Measurements from ENCODE around the gene MACO1. TPM values are rescaled to one million over a fixed set of nuclear protein-coding genes. Genes with fewer than 3 reads are reported as not detected.
A peak's percentile ranks its signal among the peaks of the same experiment; 100 is the strongest.

Gene MACO1
- total RNA-seq, 6 experiments from 2014 or later, result 13.7 to 15.1 (median 14.4) TPM

DNA sequence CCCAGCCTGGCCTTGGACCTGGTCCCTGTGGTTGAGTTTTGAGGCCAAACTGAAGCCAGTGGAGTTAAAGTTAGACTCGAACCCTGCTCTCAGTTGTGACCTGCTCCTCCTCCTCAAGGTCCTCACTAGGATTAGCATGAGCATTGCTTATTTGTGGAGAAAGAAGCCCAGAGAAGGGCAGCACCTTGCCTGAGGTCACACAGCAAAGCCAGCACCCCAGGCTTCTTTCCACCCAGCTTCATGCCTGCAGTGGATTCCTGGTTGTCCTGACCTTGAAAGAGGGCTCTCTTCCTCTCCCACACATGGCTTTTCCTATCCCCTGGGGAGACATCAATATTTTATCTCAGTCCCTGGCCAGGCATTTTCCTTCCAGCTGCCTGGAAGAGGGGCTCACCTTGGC lies 115.5 kb downstream of the MACO1 start:
- TF ChIP-seq, protein P1, sequence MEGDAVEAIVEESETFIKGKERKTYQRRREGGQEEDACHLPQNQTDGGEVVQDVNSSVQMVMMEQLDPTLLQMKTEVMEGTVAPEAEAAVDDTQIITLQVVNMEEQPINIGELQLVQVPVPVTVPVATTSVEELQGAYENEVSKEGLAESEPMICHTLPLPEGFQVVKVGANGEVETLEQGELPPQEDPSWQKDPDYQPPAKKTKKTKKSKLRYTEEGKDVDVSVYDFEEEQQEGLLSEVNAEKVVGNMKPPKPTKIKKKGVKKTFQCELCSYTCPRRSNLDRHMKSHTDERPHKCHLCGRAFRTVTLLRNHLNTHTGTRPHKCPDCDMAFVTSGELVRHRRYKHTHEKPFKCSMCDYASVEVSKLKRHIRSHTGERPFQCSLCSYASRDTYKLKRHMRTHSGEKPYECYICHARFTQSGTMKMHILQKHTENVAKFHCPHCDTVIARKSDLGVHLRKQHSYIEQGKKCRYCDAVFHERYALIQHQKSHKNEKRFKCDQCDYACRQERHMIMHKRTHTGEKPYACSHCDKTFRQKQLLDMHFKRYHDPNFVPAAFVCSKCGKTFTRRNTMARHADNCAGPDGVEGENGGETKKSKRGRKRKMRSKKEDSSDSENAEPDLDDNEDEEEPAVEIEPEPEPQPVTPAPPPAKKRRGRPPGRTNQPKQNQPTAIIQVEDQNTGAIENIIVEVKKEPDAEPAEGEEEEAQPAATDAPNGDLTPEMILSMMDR (IDR thresholded peaks at IDR 0.05), result no peak
- H3K4me1 Mint-ChIP-seq (ENCODE audit: low read depth), result peaks cover 33% of the 10 kb centered on the region
- H3K4me3 Mint-ChIP-seq, result no peak overlapping the region; the same call in 1 of the 2 replicates
- H3K27ac Mint-ChIP-seq, result no peak overlapping the region
- H3K9me3 Mint-ChIP-seq, result no peaks in the 10 kb centered on the region
- DNase-seq, result no peak
- no peaks in the 10 kb centered on the region; the same call in none of the 2 replicates for H3K27me3 Mint-ChIP-seq (ENCODE audit: insufficient read depth)
- H3K36me3 Mint-ChIP-seq (ENCODE audit: low read depth), result no peaks in the 10 kb centered on the region; the same call in 1 of the 2 replicates

DNA sequence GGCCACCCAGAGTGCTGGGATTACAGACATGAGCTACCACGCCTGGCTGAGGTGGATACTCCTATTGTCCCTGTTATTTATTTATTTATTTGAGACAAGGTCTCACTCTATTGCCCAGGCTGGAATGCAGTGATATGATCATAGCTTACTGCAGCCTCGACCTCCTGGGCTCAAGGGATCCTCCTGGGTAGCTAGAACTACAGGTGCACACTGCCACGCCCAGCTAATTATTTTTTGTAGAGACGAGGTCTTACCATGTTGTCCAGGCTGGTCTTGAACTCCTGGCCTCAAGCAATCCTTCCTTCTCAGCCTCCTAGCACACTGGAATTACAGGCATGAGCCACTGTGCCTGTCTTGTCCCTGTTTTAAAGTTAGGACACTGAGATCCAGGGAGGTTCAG lies 117.9 kb downstream of the MACO1 start:
- no peak overlapping the region for H3K27ac Mint-ChIP-seq
- TF ChIP-seq, protein P1 (IDR thresholded peaks at IDR 0.05), result no peak
- H3K9me3 Mint-ChIP-seq, result no peaks in the 10 kb centered on the region
- H3K4me1 Mint-ChIP-seq (ENCODE audit: low read depth), result peaks cover 33% of the 10 kb centered on the region
- no peak for DNase-seq
- no peaks in the 10 kb centered on the region; the same call in 1 of the 2 replicates for H3K36me3 Mint-ChIP-seq (ENCODE audit: low read depth)
- no peaks in the 10 kb centered on the region; the same call in none of the 2 replicates for H3K27me3 Mint-ChIP-seq (ENCODE audit: insufficient read depth)
- no peak overlapping the region for H3K4me3 Mint-ChIP-seq

DNA sequence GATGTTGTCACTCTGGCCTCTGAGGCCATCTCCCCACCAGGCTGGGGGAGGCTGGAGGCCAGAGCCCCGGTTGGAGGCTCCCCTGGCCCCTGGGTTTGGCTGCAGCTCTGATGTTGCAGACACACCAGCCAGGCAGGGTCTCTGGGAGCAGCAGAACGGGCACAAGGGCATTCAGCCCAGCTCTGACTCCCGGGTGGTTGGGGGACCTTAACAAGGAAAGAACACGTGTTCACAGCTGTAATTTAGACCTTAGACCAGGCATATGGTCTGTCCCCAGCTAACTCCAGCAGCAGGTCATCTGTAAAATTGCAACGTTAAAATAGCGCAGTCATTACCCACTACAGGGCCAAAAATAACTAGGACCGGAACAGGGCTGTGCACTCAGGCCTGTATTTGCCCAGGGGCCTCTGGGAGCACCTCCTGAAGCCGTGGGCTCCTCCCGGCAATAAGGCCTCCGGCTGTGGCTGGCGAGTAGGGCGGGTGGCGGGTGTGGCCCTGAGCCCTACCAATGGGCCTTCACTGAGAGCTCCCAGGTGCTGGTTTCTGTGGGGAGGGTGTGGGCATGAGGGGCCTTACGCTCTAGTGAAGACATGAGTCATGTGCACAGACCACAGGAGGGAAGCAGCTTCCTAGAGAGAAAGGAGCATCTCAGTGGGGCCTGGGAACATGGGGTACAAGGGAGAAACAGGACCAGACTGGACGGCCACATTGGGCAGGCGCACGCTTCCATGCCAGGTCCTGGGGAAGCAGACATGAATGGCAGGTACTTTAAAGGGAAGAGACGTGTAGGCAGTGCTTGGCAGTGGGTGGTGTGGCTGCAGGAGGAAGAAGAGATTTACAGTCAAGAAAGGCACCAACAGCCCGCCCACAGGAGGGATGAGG lies 118.8 kb downstream of the MACO1 start:
- peaks cover 31% of the 10 kb centered on the region for H3K4me1 Mint-ChIP-seq (ENCODE audit: low read depth)
- H3K4me3 Mint-ChIP-seq, result peak overlapping the region; percentile 10; the same call in 1 of the 2 replicates
- H3K27ac Mint-ChIP-seq, result peak overlapping the region; percentile 24
- no peak for DNase-seq
- no peaks in the 10 kb centered on the region; the same call in none of the 2 replicates for H3K27me3 Mint-ChIP-seq (ENCODE audit: insufficient read depth)
- no peaks in the 10 kb centered on the region; the same call in 1 of the 2 replicates for H3K36me3 Mint-ChIP-seq (ENCODE audit: low read depth)
- TF ChIP-seq, protein P1 (IDR thresholded peaks at IDR 0.05), result no peak
- H3K9me3 Mint-ChIP-seq, result no peaks in the 10 kb centered on the region

Other genes starting within 250 kb of the MACO1 start
- gene SYF2, start 198.4 kb upstream of the MACO1 start, total RNA-seq (2021; fragmentation: NEBNext Ultra II Directional; extraction: Animal tissue kit (Norgen Biotek cat#: 25700)), result 10 to 100 TPM; 30.7 to 44.1 (median 34.4) TPM
- 10 to 100 TPM; 63.4 to 85.2 (median 81.6) TPM for gene RSRP1, start 183.4 kb upstream of the MACO1 start, total RNA-seq (2021; fragmentation: NEBNext Ultra II Directional; extraction: Animal tissue kit (Norgen Biotek cat#: 25700))
- not detected for gene RHD, start 158.4 kb upstream of the MACO1 start, total RNA-seq (2021; fragmentation: NEBNext Ultra II Directional; extraction: Animal tissue kit (Norgen Biotek cat#: 25700))
- 100 to 1,000 TPM; 166 to 270 (median 254) TPM for gene TMEM50A, start 92.6 kb upstream of the MACO1 start, total RNA-seq (2021; fragmentation: NEBNext Ultra II Directional; extraction: Animal tissue kit (Norgen Biotek cat#: 25700))
- gene RHCE, start 10.1 kb upstream of the MACO1 start, total RNA-seq (2021; fragmentation: NEBNext Ultra II Directional; extraction: Animal tissue kit (Norgen Biotek cat#: 25700)), result 1 to 10 TPM in 1 of 6 experiments, under 1 TPM in 5; 0.45 to 1.2 (median 0.54) TPM
- gene LDLRAP1, start 112.7 kb downstream of the MACO1 start, total RNA-seq (2021; fragmentation: NEBNext Ultra II Directional; extraction: Animal tissue kit (Norgen Biotek cat#: 25700)), result 10 to 100 TPM; 10.4 to 14.1 (median 12.7) TPM
- under 1 TPM in 3 of 6 experiments, not detected in 3; 0.07 to 0.14 (median 0.08) TPM for gene MAN1C1, start 185.9 kb downstream of the MACO1 start, total RNA-seq (2021; fragmentation: NEBNext Ultra II Directional; extraction: Animal tissue kit (Norgen Biotek cat#: 25700))